ENCODE results near the gene CFAP91.
"Not testable (repeated sequence)": the region's sequence is repeated elsewhere in the genome, so short reads cannot be mapped to it uniquely, and the experiment has no call there.

CFAP91 gene

GRCh38 chr3:119677641-119677934, 25.2 kb upstream of the CFAP91 start:
- DNase-seq (ENCODE audit: low read depth in 2 of 2), result no peak

GRCh38 chr3:119678209-119678608, 24.6 kb upstream of the CFAP91 start:
- DNase-seq (ENCODE audit: low read depth in 2 of 2), result not testable (repeated sequence)

DNA sequence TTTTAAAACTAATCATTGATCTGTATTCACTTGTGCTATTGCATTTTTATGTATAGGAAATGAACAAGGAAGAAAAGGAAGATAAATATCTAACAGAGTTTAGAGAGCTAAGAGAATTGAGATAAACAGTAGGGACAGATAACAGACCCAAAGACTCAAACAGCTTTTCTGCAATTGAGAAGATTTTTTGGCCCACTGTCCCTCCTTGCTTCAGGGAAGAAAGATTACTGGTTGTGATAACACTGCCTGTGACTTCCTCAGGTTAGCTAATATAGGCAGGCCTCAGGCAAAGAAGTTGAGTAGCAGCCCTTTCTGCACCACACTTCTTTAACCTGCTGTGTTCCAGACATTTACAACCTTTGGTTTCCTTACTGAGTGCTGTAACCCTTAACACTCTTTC, 22.9 kb upstream of the CFAP91 start:
- DNase-seq (ENCODE audit: low read depth in 2 of 2), result no peak

- no peak for DNase-seq (ENCODE audit: low read depth in 2 of 2)
Measured at GRCh38 chr3:119681279-119681678, 21.5 kb upstream of the CFAP91 start.

GRCh38 chr3:119683421-119683820, 19.4 kb upstream of the CFAP91 start:
- no peak for DNase-seq (ENCODE audit: low read depth in 2 of 2)

DNA sequence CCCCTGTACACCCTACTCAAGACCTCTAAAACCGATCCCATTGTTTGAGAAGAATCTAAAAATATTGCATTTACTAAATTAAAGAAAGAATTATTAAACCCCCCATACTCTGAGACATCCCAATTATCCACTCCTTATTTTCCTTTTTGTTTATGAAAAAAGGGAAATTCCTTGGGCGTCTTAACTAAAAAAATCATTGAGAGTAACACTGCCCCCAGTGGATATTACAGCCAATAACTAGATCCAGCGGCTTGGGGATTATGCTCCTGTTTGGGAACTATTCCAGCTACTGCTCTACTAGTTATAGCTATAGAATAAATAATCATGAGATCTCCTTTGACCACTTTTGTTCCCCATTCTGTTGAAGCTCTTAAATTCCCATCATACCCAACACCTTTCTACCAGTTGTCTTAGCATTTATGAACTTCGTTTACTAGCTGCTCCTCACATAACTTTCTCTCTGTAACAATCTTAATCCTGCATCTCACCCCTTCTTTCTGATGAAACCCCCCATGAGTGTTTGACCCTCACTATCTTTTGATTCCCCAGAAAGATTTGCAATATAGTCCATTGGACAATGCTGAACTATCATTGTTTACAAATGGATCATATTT, 12.7 kb upstream of the CFAP91 start:
- DNase-seq (ENCODE audit: low read depth in 2 of 2), result no peak

- no peak for DNase-seq (ENCODE audit: low read depth in 2 of 2)
Measured at GRCh38 chr3:119695480-119695879, 7.3 kb upstream of the CFAP91 start.

DNA sequence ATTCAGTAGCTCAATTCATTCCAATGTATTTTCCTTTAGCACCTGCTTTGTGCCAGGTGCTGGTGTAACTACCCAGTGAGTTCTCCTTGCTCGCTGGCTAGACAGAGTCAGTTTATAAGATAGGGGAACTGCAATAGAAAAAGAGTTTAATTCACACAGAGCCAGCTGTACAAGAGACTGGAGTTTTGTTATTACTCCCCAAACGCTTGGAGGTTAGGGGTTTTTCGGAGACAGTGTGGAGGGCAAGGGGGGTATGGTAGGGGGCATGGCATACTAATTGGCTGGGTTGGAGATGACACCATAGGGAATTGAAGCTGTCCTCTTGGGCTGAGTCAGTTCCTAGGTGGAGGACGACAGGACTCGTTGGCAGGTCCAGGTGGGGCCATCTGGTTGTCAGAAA, 5.4 kb upstream of the CFAP91 start:
- DNase-seq (ENCODE audit: low read depth in 2 of 2), result no peak

- DNase-seq (ENCODE audit: low read depth in 2 of 2), result no peak
Measured at GRCh38 chr3:119700269-119700919, 2.4 kb upstream of the CFAP91 start.

GRCh38 chr3:119700920-119701734, 1.7 kb upstream of the CFAP91 start:
- DNase-seq (ENCODE audit: low read depth in 2 of 2), result no peak

- no peak for DNase-seq (ENCODE audit: low read depth in 2 of 2)
Measured at GRCh38 chr3:119703820-119704531, 1.2 kb downstream of the CFAP91 start.

GRCh38 chr3:119715105-119715504, 12.3 kb downstream of the CFAP91 start:
- no peak for DNase-seq (ENCODE audit: low read depth in 2 of 2)

GRCh38 chr3:119716998-119717397, 14.2 kb downstream of the CFAP91 start:
- no peak for DNase-seq (ENCODE audit: low read depth in 2 of 2)

DNA sequence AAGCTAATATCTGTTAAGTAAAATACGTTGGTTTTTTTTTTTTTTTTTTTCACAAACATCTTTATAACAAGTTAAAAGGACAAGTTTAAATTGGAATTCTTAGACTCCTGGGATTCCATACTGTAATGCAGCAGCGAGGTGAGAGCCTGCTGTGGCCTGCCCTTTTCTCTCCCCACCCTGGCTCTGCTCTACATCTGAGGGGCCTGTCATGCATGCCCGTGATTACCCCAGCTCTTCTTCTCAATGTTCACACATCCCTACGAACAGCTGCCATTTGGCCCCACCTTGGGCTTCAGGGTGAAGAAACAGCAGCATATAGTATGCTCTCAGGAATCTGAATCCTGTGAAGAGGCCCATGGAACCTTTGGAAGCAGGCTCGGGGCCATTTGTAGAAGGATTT, 14.7 kb downstream of the CFAP91 start:
- no peak for DNase-seq (ENCODE audit: low read depth in 2 of 2)

DNA sequence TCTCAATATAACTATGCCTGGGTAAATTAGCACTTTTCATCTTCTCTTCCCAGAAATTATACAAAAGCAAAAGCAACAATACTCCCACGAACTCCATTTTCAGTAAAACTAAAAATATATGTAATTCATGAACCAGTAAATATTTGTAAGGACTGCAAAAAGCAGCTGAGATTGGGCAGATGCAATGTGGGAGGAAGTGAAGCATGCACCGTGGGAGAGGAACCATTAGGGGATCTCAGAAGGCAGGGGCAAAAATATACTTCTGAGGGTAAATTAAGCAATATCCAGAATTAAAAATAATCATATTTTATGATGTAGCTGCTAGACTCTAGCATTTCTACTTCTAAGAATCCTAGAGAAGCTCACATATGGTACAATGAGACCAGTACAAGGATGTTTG, 20.2 kb downstream of the CFAP91 start:
- DNase-seq (ENCODE audit: low read depth in 2 of 2), result no peak

DNA sequence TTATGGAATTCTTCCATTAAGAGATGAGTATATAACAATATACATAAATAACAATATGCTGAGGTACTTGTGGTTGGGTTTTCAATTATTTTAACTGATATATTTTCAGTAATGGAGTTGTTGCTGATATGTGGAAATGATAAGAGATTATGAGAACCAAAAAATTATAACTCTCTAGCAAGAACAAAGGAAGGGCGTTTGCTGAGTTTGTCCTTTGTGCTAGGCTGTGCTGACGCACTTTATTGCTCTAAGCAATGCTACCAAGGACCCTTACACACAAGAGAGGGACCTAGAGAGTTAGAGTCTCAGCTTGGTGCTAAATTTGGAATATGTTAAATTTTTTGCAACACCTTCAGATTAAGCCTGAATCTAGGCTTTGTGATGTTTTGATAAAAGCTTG, 24.1 kb downstream of the CFAP91 start:
- no peak for DNase-seq (ENCODE audit: low read depth in 2 of 2)

DNA sequence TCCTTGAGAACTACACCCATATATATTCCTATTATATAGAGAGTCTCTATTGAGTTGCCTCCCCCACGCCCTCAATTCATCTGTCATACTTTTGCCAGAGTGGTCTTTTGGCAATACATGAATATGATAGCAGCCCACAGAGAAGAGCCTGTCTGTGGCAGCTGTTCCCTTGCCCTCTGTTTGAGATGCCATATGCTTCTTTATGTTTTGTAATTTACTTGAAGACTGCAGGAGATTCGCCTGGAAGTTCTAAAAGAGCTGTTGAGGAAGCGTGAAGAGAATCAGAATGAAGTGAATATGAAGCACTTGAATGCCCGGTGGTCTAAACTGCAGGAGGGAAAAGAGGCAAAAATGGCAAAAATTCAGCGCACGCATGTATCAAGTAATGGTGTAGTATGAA, 27.2 kb downstream of the CFAP91 start:
- no peak for DNase-seq (ENCODE audit: low read depth in 2 of 2)

DNA sequence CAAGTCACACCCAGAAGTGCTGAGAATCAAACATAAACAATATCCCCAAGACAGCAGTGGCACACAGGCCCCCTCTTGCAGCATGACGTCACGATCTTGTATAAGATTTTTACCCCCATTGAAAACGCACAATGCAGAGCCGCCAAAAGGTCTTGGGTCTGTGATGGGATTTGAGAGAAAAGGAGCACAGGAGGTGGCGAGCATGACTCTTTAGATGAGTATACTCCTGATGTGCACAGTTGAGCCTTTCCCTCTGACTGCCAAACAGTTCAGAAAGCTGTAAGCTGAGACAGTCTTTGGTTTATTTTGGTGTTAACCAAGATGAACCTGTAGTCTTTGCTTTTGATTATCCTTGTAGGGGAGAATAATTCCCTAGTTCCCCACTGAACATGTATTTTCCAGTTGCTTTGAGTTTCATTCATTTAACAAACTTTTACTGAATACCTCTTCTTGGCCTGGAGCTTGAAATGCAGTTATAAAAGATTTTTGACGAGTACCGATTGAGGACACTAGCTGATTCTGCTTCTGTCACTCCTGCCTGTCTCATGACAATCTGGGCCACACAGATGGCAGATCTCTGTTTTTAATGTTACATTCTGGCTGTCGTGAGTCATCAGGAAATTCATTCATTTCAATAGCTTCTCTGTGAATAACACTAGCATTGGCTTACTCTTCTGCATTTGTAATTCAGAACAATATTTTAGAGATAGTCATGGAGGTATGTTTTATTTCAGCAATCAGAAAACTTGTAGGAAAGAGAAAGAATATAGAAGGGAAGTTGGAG, 28.9 kb downstream of the CFAP91 start:
- DNase-seq (ENCODE audit: low read depth in 2 of 2), result no peak

DNA sequence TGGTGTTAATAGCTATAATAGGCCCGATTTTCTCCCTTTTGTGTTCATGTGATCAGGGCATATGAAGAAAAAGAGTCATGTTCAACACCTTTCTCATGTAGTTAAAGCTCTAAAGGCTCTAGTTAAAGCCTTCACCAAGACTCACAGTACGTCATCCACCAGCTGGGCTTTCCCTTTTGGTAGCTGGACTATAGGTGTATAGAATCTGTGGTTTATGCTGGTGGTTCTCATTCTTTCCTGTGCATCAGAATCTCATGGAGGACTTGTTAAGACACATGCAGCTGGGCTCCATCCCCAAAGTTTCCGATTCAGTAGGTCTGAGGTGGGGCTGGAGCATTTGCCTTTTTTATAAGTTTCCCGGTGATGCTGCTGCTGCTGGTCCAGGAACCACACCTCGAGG, 31.0 kb downstream of the CFAP91 start:
- no peak for DNase-seq (ENCODE audit: low read depth in 2 of 2)

GRCh38 chr3:119738741-119739140, 35.9 kb downstream of the CFAP91 start:
- no peak for DNase-seq (ENCODE audit: low read depth in 2 of 2)

- no peak for DNase-seq (ENCODE audit: low read depth in 2 of 2)
Measured at GRCh38 chr3:119741657-119742590, 39.1 kb downstream of the CFAP91 start.

Measured in activated CD8-positive, alpha-beta memory T cell treated with anti-CD3 and anti-CD28 coated beads for 4 hours (primary cell).